H1 (cell line): ENCODE data around the gene ITPRIPL2. TPM values are rescaled to one million over a fixed set of nuclear protein-coding genes. Genes with fewer than 3 reads are reported as not detected.

Experiments used
- RBBP5 ChIP-seq: IDR thresholded peaks from 2 replicates; pipeline ENCODE4 v1.7.1; 2012; ENCODE audit warnings: low read depth, mild to moderate bottlenecking, inconsistent platforms, low read length, moderate library complexity, borderline replicate concordance
- TBP ChIP-seq: IDR thresholded peaks from 2 replicates; pipeline ENCODE4 v1.6.1; 2011; ENCODE audit warnings: low read depth, low read length, improper control_type of control experiment
- TCF12 ChIP-seq: IDR thresholded peaks from 2 replicates; pipeline ENCODE4 v1.6.1; 2011; ENCODE audit warnings: low read depth, mild to moderate bottlenecking, low read length
- polyA plus RNA-seq, 7 experiments: library from polyadenylated mRNA; depleted of rRNA in 3 of 7; stranded (reverse) in 5 of 7; unstranded in 2 of 7; fragments of >200 nt in 5 of 7; fragments of 200-250 nt in 2 of 7; gene quantifications; 1 replicate in 5 of 7; 2 replicates in 1 of 7; 4 replicates in 1 of 7; pipeline versions ENCODE4 v1.2.1 to v1.2.3, GENCODE V29; 2011 to 2013; ENCODE audit warnings: missing spikeins in 2 of 7, mixed read lengths in 2 of 7
- total RNA-seq: library from RNA; stranded (reverse); fragmentation: NEBNext Ultra II Directional; extraction: Animal tissue kit (Norgen Biotek cat#: 25700); gene quantifications from 2 replicates; pipeline ENCODE4 v1.2.1, GENCODE V29; 2021

ITPRIPL2 gene
- total and polyA plus RNA-seq, 2 of the 8 experiments (the other 6 are each of a cell fraction or from before 2014, with no cell fraction given) = 1.1 to 3.4 TPM

- TF ChIP-seq TCF12 (no peak), TBP (no peak), RBBP5 (no peak)
- TF ChIP-seq, all 59 proteins: peak for 0
Observed at GRCh38 chr16:19127205-19127604, 13.4 kb downstream of the ITPRIPL2 start (continued).
